Superior temporal gyrus (tissue), 1 donor: ENCODE data around the gene OSER1.

Experiments
- DNase-seq: peaks from one replicate; pipeline ENCODE4 v3.0.0-alpha.2; 2016; ENCODE audit errors: extremely low spot score

The OSER1 gene

GRCh38 chr20:44224637-44225036, 14.1 kb upstream of the OSER1 start:
- DNase-seq = no peak

- DNase-seq = no peak
Observed at GRCh38 chr20:44223721-44224120, 13.2 kb upstream of the OSER1 start.

DNA sequence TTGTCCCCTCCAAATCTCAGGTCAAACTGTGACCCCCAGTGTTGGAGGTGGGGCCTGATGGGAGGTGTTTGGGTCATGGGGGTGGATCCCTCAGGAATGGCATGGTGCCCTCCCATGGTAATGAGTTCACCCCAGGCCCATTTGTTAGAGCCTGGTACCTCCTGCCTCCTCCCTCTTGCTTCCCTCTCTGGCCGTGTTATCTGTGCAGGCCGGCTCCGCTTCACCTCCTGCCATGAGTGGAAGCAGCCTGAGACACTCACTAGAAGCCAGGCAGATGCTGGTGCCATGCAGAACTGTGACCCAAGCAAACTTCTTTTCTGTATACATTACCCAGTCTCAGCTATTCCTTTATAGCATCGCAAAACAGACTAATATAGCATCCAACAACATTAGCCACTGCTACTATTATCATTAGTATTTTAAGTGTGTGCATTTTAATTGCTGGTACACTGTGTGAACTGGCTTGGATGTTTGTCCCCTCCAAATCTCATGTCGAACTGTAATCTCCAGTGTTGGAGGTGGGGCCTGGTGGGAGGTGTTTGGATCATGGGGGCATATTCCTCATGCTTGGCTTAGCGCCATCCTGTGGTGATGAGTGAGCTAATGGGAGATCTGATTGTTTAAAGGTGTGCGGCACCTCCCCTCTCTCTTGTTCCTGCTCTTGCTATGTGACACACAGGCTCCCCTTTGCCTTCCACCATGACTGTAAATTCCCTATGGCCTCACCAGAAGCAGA, 12.2 kb upstream of the OSER1 start:
- no peak for DNase-seq

DNA sequence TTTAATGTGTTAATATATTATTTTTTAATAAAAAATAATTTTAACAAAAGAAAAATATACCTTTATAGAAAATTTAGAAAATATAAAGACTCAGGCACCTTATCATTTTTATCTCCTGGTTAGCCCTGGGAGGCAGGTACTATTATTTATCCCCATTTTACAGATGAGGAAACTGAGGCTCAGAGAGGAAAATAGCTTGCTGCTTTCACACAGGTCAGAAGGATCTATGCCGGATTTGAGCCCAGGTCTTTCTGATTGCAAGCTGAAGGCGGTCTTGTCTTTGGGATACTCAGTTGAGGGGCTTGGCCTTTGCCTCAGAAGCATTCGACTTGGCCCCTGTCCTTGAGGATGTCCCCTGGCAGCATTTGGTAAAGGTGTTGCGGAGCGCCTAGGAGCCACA, 11.5 kb upstream of the OSER1 start:
- DNase-seq = no peak

GRCh38 chr20:44221368-44221954, 10.9 kb upstream of the OSER1 start:
- DNase-seq = no peak

DNA sequence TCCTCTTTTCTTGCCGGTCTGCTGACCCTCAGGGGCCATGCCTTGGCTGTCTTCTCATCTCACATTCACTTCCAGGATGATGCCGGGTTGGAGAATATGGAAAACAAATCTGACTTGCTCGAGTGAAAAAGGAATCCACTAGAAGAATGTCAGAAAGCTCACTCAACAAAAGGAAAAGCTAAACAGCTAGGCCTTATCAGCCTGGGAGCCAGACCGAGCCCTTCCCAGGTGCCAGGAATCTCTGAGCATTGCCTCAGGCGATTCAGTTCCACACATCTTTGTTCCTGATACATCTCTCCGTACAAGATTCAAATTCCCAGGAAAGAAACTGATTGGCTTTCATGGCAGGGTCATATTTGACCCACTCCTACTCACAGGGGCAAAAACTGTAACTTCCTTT, 9.2 kb upstream of the OSER1 start:
- no peak for DNase-seq

GRCh38 chr20:44219170-44219730, 8.7 kb upstream of the OSER1 start:
- DNase-seq = no peak

DNA sequence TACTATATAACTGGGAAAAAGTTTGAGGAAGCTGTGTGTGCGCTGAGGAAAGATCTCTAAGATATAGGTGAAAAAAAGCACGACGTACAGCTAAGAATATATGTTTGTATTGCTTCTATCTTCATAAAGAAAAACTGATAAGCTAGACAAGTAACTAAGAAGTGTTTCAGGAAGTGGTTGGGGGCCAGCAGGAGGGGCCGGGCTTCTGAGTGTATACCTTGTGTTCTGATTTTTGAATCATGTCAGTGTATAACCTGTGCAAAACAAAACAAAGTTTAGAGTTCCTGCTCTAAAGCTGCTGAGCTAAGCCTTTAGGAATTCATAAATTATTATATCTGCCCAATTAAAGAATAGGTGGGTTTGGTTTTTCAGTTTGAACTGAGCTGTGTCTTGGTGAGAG, 7.9 kb upstream of the OSER1 start:
- no peak for DNase-seq

DNA sequence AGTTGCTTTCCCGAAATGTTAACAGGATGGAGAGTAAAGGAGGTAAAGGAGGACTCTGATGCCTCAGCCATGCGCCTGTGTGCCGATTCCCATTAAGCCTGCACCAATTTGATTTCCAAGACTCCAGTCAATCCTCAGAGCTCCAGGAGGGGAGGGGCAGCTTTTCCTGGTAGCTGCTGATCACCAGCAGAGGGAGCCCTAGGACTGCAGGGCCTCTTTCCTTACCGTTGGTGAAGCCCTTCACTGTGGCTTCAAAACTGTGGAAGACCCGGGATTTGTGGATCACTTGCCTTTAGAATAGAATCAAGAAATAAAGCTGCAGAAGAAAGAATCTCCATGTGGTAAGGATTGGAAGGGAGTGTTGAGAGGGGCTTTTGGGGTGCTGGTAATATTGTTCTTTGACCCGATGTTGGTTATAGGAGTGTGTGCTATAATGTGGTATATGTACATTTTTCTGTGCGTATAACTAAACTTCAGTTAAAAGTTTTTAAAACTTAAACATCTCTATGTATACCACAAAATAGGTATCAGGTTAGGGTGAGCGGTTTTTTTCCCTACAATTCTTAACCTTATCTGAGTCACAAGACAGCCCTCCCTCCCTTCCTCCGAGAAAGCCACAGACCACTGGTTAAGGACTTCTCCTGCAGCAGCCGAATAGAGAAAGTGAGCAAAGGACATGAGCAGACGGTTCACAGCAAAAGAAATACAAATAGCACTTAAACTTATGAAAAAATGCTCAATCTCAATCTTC, 6.9 kb upstream of the OSER1 start:
- DNase-seq = peak; percentile 81

DNA sequence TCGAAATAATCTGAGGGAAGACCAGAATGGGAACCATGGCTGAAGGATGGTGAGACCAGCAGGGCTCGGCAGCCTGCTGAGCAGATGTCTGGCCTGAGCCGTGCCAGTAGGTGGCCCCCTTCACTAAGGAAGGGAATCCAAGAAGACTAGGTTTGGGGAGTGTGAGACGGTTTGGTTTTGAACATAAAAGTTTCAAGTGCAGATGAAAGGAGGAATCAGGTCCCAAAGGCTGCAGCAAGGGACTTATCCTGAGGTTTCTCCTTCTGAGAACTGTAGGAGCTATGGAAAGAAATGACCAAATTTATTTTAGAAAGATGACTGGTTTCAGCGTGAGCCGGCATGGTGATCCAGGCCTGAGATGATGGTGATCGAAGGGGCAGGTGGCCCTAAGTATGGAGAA, 4.6 kb upstream of the OSER1 start:
- DNase-seq = peak; percentile 82

- no peak for DNase-seq
Observed at GRCh38 chr20:44212792-44213191, 2.2 kb upstream of the OSER1 start.

- peak; percentile 63 for DNase-seq
Observed at GRCh38 chr20:44211177-44212039, 837 bp upstream of the OSER1 start.

DNA sequence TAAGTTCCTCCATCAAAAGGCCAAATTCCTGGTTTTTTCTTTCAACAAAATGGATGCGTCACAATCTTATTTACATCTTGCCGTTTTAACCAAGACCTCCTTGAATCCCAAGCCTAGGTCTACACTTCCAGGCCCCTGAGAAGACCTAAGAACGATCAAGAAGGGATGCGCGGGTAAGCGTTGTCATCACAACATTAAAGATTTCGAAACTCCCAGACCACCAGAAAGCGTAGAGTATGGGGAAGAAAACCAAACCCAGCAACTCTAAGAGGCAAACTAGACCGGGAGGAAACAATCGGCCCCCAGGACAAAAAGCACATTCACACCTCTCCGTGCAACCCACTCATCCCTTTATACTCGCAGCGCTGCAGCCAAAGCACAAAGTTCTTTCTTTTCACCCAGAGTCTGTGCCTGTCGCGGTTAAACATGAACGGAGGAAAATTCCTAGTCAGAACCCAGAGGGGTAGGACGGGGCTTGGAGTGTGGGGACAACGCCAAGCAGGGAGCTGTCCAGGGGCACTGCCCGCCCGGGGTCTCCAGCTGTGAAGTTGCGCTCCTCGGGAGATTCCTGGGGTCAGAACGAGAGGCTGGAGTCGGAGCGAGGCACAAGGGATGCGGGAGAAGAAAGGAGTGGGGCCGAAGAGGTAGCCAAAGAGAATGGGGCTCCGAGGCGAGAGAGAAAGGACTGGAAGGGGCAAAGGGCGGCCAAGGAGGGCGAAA, 725 bp downstream of the OSER1 start:
- DNase-seq = no peak

- DNase-seq = no peak
Observed at GRCh38 chr20:44208770-44209169, 1.8 kb downstream of the OSER1 start.

GRCh38 chr20:44208165-44208564, 2.4 kb downstream of the OSER1 start:
- no peak for DNase-seq

- no peak for DNase-seq
Observed at GRCh38 chr20:44207126-44207723, 3.3 kb downstream of the OSER1 start.

GRCh38 chr20:44206132-44206531, 4.4 kb downstream of the OSER1 start:
- DNase-seq = no peak

DNA sequence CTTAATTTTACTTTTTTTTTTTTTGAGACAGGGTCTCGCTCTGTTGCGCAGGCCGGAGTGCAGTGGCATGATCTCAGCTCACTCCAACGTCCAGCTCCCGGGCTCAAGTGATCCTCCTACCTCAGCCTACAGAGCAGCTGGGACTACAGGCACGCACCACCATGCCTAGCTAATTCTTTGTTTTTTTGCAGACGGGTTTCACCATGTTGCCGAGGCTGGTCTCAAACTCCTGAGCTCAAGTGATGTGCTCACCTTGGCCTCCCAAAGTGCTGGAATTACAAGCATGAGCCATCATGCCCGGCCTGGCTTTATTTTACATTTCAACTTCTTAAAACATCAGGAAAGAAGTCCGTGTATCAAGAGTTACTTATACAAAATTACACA, 5.7 kb downstream of the OSER1 start:
- no peak for DNase-seq

DNA sequence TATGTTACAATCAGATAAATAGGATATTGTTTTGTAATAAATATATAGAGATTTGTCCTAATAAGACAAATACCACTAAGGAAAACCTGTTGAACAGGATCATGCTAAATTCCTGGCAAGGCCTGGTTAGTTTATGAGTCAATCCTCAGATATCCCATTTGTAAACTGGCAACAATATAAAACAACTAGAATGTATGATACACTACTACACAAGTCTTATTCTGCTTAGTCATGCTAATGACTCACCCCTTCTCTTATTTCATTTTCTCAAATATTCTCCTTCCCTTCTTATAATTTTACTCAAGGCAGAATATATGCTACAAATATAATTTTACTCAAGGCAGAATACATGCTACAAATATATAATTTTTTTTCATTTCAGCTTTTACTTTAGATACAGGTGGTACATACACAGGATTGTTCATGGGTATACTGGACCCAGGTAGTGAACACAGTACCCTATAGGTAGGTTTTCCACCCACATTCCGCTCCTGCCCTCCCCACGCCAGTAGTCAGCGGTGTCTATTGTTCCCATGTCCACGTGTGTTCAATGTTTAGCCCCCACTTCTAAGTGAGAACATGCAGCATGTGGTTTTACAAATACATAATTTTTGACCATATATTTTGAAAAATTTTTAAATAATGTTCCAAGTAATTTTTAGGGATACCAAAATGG, 6.3 kb downstream of the OSER1 start:
- DNase-seq = peak; percentile 22

DNA sequence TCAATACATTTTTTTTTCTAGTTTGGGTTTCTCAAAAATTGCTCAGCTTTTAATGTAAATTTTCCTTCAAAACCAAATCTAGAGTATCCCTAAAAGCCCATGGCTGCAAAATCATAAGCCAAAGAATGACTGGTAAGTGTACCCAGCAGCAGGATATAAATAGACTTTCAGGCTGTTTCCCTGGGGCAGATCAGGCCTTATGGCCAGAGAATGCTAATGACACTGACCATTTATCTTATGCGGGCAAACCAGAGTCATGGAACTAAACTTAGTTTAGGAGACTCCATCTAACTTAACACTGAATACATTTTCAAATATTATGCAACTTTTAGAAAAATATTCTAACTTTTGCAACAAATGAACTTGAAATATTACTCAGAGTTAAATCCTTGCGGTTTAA, 7.4 kb downstream of the OSER1 start:
- no peak for DNase-seq
